ENCODE results near the gene TMED7. TPM values are rescaled to one million over a fixed set of nuclear protein-coding genes. Genes with fewer than 3 reads are reported as not detected.
"Not testable (repeated sequence)": the region's sequence is repeated elsewhere in the genome, so short reads cannot be mapped to it uniquely, and the experiment has no call there.

Gene TMED7
- total RNA-seq = 10 to 100 TPM; 33.1 to 38.4 TPM

GRCh38 chr5:115625579-115626444, at the start of gene TMED7:
Gene TMED7 (minus strand): TSS chr5:115626036. CDS start chr5:115625792, 244 bp downstream.
- Mint-ChIP-seq H3K36me3 (peaks cover 0 to 5% of the 10 kb centered on the region in 2 donors), H3K9me3 (no peaks in the 10 kb centered on the region), H3K27ac (peak within 1 kb of the TSS in 1 of 2 donors; percentile 95)
- peak; percentile 99 for DNase-seq (ENCODE audit: low spot score in 2 of 2)
- peak; percentile 94 for ATAC-seq

GRCh38 chr5:115674782-115675181, 48.9 kb upstream of the TMED7 start:
- H3K9me3 Mint-ChIP-seq; H3K27ac Mint-ChIP-seq; DNase-seq (ENCODE audit: low spot score in 2 of 2); ATAC-seq; H3K36me3 Mint-ChIP-seq: not testable (repeated sequence)

- Mint-ChIP-seq H3K9me3 (peaks cover 5 to 10% of the 10 kb centered on the region in 2 donors), H3K27ac (no peak overlapping the region)
- ATAC-seq = no peak
Measured at GRCh38 chr5:115673596-115673995, 47.8 kb upstream of the TMED7 start.

GRCh38 chr5:115671939-115672338, 46.1 kb upstream of the TMED7 start:
- DNase-seq (ENCODE audit: low spot score in 2 of 2) (no peak), ATAC-seq (no peak)
- Mint-ChIP-seq H3K36me3 (peaks cover 7 to 14% of the 10 kb centered on the region in 2 donors), H3K9me3 (peaks cover 13 to 18% of the 10 kb centered on the region in 2 donors), H3K27ac (no peak overlapping the region)

More at GRCh38 chr5:115673596-115673995, 47.8 kb upstream of the TMED7 start:
- no peak for DNase-seq (ENCODE audit: low spot score in 2 of 2)
- H3K36me3 Mint-ChIP-seq = peaks cover 0 to 4% of the 10 kb centered on the region in 2 donors

GRCh38 chr5:115666023-115666422, 40.2 kb upstream of the TMED7 start:
- no peak for ATAC-seq
- DNase-seq (ENCODE audit: low spot score in 2 of 2) = no peak
- H3K27ac Mint-ChIP-seq = no peak overlapping the region
- peaks cover 18% of the 10 kb centered on the region in 2 donors for H3K9me3 Mint-ChIP-seq
- H3K36me3 Mint-ChIP-seq = peaks cover 17 to 26% of the 10 kb centered on the region in 2 donors

GRCh38 chr5:115661563-115661962, 35.7 kb upstream of the TMED7 start:
- Mint-ChIP-seq H3K36me3 (peaks cover 7 to 8% of the 10 kb centered on the region in 2 donors), H3K9me3 (peaks cover 6 to 8% of the 10 kb centered on the region in 2 donors), H3K27ac (no peak overlapping the region)
- ATAC-seq = no peak
- no peak for DNase-seq (ENCODE audit: low spot score in 2 of 2)

- Mint-ChIP-seq H3K9me3 (peaks cover 2 to 4% of the 10 kb centered on the region in 2 donors), H3K27ac (no peak overlapping the region), H3K36me3 (peaks cover 3 to 4% of the 10 kb centered on the region in 2 donors)
- no peak for ATAC-seq
- no peak for DNase-seq (ENCODE audit: low spot score in 2 of 2)
Measured at GRCh38 chr5:115661101-115661500, 35.3 kb upstream of the TMED7 start.

GRCh38 chr5:115657881-115658233, 32.0 kb upstream of the TMED7 start:
- ATAC-seq (no peak), DNase-seq (ENCODE audit: low spot score in 2 of 2) (no peak)
- no peak overlapping the region for H3K27ac Mint-ChIP-seq
- H3K36me3 Mint-ChIP-seq = no peaks in the 10 kb centered on the region
- H3K9me3 Mint-ChIP-seq = no peaks in the 10 kb centered on the region

GRCh38 chr5:115657125-115657880, 31.5 kb upstream of the TMED7 start:
- ATAC-seq (no peak), DNase-seq (ENCODE audit: low spot score in 2 of 2) (no peak)
- H3K27ac Mint-ChIP-seq = no peak overlapping the region
- H3K36me3 Mint-ChIP-seq = no peaks in the 10 kb centered on the region
- H3K9me3 Mint-ChIP-seq = no peaks in the 10 kb centered on the region

GRCh38 chr5:115656404-115656803, 30.6 kb upstream of the TMED7 start:
- ATAC-seq (no peak), DNase-seq (ENCODE audit: low spot score in 2 of 2) (no peak)
- Mint-ChIP-seq H3K27ac (no peak overlapping the region), H3K9me3 (no peaks in the 10 kb centered on the region), H3K36me3 (no peaks in the 10 kb centered on the region)

GRCh38 chr5:115655994-115656393, 30.2 kb upstream of the TMED7 start:
- Mint-ChIP-seq H3K27ac (no peak overlapping the region), H3K9me3 (no peaks in the 10 kb centered on the region), H3K36me3 (no peaks in the 10 kb centered on the region)
- ATAC-seq = no peak
- no peak for DNase-seq (ENCODE audit: low spot score in 2 of 2)

- no peaks in the 10 kb centered on the region for H3K9me3 Mint-ChIP-seq
- DNase-seq (ENCODE audit: low spot score in 2 of 2) (no peak), ATAC-seq (no peak)
- no peak overlapping the region for H3K27ac Mint-ChIP-seq
- peaks cover 0 to 6% of the 10 kb centered on the region in 2 donors for H3K36me3 Mint-ChIP-seq
Measured at GRCh38 chr5:115649541-115649940, 23.7 kb upstream of the TMED7 start.

- ATAC-seq (no peak), DNase-seq (ENCODE audit: low spot score in 2 of 2) (no peak)
- H3K27ac Mint-ChIP-seq = no peak overlapping the region
Measured at GRCh38 chr5:115648056-115648455, 22.2 kb upstream of the TMED7 start.

GRCh38 chr5:115645386-115645785, 19.6 kb upstream of the TMED7 start:
- not testable (repeated sequence) for H3K27ac Mint-ChIP-seq; H3K36me3 Mint-ChIP-seq; H3K9me3 Mint-ChIP-seq; ATAC-seq; DNase-seq (ENCODE audit: low spot score in 2 of 2)

More at GRCh38 chr5:115648056-115648455, 22.2 kb upstream of the TMED7 start:
- Mint-ChIP-seq H3K36me3 (peaks cover 0 to 6% of the 10 kb centered on the region in 2 donors), H3K9me3 (no peaks in the 10 kb centered on the region)

- Mint-ChIP-seq H3K36me3 (peaks cover 0 to 6% of the 10 kb centered on the region in 2 donors), H3K9me3 (no peaks in the 10 kb centered on the region), H3K27ac (no peak overlapping the region)
- ATAC-seq = no peak
- no peak for DNase-seq (ENCODE audit: low spot score in 2 of 2)
Measured at GRCh38 chr5:115644046-115644445, 18.2 kb upstream of the TMED7 start.

GRCh38 chr5:115641948-115642347, 16.1 kb upstream of the TMED7 start:
- ATAC-seq (no peak), DNase-seq (ENCODE audit: low spot score in 2 of 2) (no peak)
- H3K36me3 Mint-ChIP-seq = peaks cover 0 to 6% of the 10 kb centered on the region in 2 donors
- no peaks in the 10 kb centered on the region for H3K9me3 Mint-ChIP-seq
- no peak overlapping the region for H3K27ac Mint-ChIP-seq

GRCh38 chr5:115640274-115640673, 14.4 kb upstream of the TMED7 start:
- no peak overlapping the region for H3K27ac Mint-ChIP-seq
- DNase-seq (ENCODE audit: low spot score in 2 of 2) (no peak), ATAC-seq (no peak)
- peaks cover 0 to 6% of the 10 kb centered on the region in 2 donors for H3K36me3 Mint-ChIP-seq
- no peaks in the 10 kb centered on the region for H3K9me3 Mint-ChIP-seq
